ENCODE data around the gene CSRP1. TPM values are rescaled to one million over a fixed set of nuclear protein-coding genes. Genes with fewer than 3 reads are reported as not detected.
A peak's percentile ranks its signal among the peaks of the same experiment; 100 is the strongest.
"Not testable (repeated sequence)": the region's sequence is repeated elsewhere in the genome, so short reads cannot be mapped to it uniquely, and the experiment has no call there.

The CSRP1 gene
- total RNA-seq, 2 donors from 2014 or later = 13.2 to 57.6 TPM

DNA sequence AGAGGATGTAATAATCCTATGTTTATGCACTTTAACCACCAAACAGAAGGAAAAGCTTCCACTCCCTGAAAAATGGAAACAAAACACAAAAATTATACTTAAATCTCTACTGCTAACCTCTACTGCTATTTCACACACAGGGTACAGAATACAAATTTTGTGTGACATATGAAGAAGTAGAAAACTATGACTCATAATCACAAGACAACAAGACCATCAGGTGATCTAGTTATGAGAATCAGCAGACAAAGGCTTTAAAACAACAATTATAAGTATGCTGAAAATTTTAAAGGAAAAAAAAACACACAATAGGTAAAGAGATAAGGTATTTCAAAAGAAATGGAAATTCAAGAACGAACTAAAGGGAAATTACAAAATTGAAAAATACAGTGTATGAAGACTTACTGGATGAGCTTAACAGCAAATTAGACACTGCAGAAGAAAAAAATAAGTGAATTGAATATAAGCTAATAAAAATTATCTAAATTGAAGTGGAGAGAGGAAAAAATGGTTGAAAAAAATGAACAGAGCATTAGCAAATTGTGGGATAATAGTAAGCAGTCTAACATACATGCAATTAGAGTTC is 18.4 kb upstream of the CSRP1 start:
- H3K27ac Mint-ChIP-seq = no peak overlapping the region
- ATAC-seq = no peak
- DNase-seq (ENCODE audit: low spot score in 2 of 2) = no peak
- H3K9me3 Mint-ChIP-seq = no peaks in the 10 kb centered on the region
- H3K36me3 Mint-ChIP-seq = peaks cover 19 to 24% of the 10 kb centered on the region in 2 donors

DNA sequence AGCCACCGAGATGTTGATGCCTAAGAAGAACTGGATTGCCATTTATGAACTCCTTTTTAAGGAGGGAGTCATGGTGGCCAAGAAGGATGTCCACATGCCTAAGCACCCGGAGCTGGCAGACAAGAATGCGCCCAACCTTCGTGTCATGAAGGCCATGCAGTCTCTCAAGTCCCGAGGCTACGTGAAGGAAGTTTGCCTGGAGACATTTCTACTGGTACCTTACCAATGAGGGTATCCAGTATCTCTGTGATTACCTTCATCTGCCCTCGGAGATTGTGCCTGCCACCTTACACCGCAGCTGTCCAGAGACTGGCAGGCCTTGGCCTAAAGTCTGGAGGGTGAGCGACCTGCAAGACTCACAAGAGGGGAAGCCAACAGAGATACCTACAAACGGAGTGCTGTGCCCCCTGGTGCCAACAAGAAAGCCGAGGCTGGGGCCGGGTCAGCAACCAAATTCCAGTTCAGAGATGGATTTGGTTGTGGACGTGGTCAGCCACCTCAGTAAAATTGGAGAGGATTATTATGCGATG is 13.2 kb upstream of the CSRP1 start:
- H3K36me3 Mint-ChIP-seq = peaks cover 17 to 19% of the 10 kb centered on the region in 2 donors
- ATAC-seq; H3K27ac Mint-ChIP-seq; H3K9me3 Mint-ChIP-seq; DNase-seq (ENCODE audit: low spot score in 2 of 2): not testable (repeated sequence)

DNA sequence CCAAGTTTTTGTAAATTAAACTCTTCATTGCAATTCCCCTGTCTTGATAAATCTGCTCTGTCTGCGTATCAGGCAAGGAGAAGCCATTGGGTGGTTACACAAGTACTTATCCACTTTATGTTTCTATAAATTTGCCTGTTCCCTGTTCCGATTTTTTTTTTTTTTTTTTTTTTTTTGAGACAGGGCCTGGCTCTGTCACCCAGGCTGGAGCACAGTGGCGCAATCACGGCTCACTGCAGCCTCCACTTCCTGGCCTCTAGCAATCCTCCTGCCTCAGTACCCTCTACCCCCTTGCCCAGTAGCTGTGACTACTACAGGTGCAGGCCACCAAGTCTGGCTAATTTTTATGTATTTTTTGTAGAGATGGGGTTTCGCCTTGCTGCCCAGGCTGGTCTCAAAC is 11.1 kb upstream of the CSRP1 start:
- H3K36me3 Mint-ChIP-seq = peaks cover 9 to 13% of the 10 kb centered on the region in 2 donors
- H3K27ac Mint-ChIP-seq = peak overlapping the region in 1 of 2 donors; percentile 53
- no peak for ATAC-seq
- H3K9me3 Mint-ChIP-seq = no peaks in the 10 kb centered on the region
- no peak for DNase-seq (ENCODE audit: low spot score in 2 of 2)

DNA sequence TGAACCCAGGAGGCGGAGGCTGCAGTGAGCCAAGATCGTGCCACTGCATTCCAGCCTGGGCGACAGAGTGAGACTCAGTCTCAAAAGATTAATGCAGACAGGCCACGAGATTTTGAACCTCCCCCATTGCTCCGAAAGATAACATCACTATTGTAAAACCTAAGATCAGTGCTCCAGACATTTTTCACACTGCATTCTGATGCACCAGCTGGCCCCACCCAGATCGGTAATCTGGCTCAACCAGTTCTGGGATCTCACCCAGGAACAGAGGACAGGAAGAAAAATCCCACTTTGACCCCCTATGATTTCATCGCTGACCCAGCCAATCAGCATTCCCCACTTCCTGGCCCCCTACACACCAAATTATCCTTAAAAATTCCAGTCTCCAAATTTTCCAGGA is 10.7 kb upstream of the CSRP1 start:
- DNase-seq (ENCODE audit: low spot score in 2 of 2) (no peak), ATAC-seq (no peak)
- Mint-ChIP-seq H3K27ac (no peak overlapping the region), H3K36me3 (peaks cover 9 to 13% of the 10 kb centered on the region in 2 donors), H3K9me3 (no peaks in the 10 kb centered on the region)

DNA sequence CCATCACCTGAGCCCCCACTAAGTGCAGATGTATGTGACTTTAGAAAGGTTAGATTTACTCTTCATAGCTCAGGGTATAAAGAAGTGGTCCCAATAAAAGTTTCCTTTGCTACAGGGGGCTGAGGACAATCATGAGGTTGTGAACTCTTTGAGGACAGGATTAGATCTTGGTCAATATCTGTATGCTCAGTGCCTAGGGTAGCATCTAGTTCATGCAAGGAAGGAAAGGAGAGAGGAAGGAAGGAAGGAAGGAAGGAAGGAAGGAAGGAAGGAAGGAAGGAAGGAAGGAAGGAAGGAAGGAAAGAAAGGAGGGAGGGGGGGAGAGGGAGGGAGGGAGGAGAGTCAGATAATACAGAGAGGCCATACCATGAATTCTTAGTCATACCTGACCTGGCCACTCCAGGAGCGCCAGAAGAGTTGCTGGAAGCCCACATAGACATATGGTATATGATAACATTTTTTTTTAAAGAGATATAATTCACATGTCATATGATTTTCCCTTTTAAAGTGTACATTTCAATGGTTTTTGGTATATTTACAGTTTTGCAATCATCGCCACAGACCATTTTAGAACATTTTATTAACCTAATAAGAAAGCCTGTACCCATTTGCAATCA is 9.7 kb upstream of the CSRP1 start:
- Mint-ChIP-seq H3K9me3 (no peaks in the 10 kb centered on the region), H3K36me3 (peaks cover 0 to 6% of the 10 kb centered on the region in 2 donors), H3K27ac (no peak overlapping the region)
- DNase-seq (ENCODE audit: low spot score in 2 of 2) (no peak), ATAC-seq (no peak)

DNA sequence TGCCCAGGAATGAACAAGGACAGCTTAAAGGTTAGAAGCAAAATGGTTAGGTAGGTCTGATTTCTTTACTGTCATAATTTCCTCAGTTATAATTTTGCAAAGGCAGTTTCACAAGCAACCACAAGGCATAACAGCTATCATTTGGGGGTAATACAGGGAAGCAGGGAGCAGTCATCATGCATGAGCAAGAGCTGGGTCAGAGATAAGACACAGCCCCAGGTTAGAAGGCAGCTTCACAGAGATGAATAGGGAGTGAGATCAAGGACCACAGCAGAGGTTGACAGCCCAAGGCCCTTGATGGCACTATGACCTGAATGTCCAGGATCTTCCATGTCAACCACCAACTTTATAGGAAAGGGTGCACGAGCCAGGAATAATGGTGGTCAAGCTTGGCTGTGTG is 9.0 kb upstream of the CSRP1 start:
- Mint-ChIP-seq H3K36me3 (peaks cover 0 to 6% of the 10 kb centered on the region in 2 donors), H3K9me3 (no peaks in the 10 kb centered on the region), H3K27ac (no peak overlapping the region)
- DNase-seq (ENCODE audit: low spot score in 2 of 2) (no peak), ATAC-seq (peak; percentile 66 to 67)

DNA sequence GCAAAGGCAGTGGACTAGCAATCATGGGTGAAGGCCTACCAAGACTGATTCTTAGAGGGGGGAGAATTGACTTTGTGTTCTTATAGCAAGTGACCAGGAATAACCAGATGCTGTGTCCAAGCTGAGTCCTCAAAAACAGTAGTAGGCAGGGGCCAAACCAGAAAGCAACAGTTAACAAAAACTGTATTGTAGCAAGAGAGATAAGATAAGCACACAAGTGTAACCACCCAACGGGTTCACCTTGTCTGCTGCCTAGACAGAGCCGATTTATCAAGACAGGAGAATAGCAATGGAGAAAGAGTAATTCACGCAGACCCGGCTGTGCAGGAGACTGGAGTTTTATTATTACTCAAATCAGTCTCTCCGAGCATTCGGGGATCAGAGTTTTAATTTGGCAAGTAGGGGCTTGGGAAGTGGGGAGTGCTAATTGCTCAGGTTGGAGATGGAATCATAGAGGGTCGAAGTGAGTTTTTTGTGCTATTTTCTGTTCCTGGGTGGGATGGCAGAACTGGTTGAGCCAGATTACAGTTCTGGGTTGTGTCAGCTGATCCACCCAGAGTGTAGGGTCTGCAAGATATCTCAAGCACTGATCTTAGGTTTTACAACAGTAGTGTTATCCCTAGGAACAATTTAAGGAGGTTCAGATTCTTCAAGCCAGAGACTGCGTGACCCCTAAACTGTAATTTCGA is 8.3 kb upstream of the CSRP1 start:
- H3K9me3 Mint-ChIP-seq = no peaks in the 10 kb centered on the region
- ATAC-seq = no peak

DNA sequence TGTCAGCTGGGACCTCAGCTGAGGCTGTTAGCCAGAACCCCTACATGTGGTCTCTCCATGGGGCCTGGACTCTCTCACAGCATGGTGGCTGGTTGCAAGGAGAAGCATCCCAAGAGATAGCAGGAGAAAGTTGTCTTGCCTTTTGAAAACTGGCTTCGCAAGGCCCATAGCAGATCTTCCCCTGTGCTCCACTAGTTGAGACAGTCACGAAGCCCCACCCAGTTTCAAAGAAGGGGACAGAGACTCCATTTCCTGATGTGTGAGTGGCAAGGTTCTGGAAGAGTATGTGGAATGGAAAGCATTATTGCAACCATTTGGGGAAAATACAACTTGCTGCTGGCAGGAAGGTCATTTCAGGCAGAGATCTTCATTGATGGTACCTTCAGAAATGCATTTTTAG is 7.5 kb upstream of the CSRP1 start:
- Mint-ChIP-seq H3K36me3 (no peaks in the 10 kb centered on the region), H3K9me3 (no peaks in the 10 kb centered on the region), H3K27ac (no peak overlapping the region)
- ATAC-seq = no peak
- no peak for DNase-seq (ENCODE audit: low spot score in 2 of 2)

More for the DNA sequence above, 8.3 kb upstream of the CSRP1 start:
- no peak overlapping the region for H3K27ac Mint-ChIP-seq
- H3K36me3 Mint-ChIP-seq = peaks cover 0 to 2% of the 10 kb centered on the region in 2 donors
- no peak for DNase-seq (ENCODE audit: low spot score in 2 of 2)

DNA sequence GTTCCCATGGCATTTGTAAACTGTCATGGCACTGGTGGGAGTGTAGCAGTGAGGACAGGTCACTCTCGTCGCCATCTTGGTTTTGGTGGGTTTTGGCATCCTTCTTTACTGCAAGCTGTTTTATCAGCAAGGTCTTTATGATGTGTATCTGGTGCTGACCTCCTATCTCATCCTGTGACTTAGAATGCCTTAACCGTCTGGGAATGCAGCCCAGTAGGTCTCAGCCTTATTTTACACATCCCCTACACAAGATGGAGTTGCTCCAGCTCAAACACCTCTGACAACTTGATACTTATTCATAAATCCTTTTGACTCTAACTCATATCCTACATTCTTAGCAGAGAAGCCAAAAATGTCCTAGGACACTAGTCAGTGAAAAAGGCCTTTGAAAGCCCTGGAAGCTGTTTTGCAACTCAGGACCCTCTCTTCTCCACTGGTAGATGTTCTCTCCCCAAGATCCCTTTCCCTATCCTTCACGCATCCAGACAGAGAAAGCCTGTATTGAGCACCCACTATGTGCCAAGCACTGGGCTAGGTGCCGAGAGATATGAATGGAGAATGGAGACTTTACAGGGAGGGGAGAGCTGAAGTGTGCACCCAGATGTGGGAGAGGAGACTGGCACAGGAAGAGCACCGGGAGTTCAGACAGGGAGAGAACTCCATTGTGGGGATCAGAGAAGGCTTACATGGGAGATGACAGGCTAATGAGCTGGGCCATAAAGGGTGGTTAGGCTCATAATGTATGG is 6.7 kb upstream of the CSRP1 start:
- DNase-seq (ENCODE audit: low spot score in 2 of 2) (no peak), ATAC-seq (no peak)
- Mint-ChIP-seq H3K36me3 (no peaks in the 10 kb centered on the region), H3K27ac (no peak overlapping the region), H3K9me3 (no peaks in the 10 kb centered on the region)

DNA sequence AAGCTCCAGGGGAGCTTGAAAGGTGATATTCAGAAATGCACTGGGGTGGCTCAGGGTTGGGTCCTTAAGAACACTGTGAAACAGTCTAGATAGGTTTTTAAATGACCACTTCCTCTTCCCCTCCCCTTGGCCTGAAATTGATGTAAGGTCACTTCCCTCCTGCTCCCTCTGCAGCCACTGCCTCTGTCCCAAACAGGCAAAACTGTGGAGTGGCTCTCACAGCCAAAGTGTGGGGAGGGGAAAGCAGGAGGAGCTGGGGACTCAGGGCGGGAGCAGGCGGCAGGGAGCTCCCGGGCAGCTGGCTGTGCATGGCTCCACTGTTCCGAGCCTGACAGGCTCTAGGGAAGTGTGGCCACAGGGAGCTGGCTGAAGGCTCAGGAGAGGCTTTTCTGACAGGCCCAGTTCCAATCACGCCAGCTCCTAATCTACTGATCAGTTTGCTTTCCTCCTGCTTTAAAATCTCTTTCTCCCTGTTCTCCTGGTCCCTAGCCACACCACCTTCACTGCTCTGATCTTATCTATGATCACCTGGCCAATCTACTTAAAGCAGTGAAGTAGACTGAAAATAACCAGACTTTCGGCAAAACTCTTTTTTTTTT is 5.1 kb upstream of the CSRP1 start:
- no peak for DNase-seq (ENCODE audit: low spot score in 2 of 2)
- ATAC-seq = no peak

DNA sequence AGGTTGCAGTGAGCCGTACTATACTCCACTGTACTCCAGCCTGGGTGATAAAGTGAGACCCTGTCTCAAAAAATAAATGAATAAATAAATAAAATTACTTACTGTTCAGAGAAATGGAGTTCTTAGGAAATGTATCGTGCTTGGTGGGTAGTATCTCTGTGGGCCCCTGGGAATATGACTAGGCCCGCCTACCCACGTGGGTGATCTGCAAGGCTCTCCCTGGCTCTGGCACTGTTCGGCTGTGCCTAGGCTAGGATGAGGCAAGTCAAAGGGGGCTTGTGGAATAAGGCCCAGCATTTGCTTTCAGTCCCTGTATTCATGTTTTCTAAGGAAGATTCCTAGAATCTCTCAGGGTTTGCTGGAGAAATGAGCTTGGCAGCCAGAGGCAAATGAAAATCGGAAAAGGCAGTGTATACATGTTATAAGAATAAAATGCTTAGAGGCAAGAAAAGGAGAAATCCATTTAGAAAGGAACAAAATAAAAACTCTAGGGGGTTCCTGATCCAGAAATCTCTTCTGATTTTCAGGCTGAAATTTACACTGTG is 4.5 kb upstream of the CSRP1 start:
- no peak for DNase-seq (ENCODE audit: low spot score in 2 of 2)
- ATAC-seq = no peak
- Mint-ChIP-seq H3K36me3 (peaks cover 0 to 2% of the 10 kb centered on the region in 2 donors), H3K9me3 (no peaks in the 10 kb centered on the region), H3K27ac (no peak overlapping the region)

More for the DNA sequence above, 5.1 kb upstream of the CSRP1 start:
- Mint-ChIP-seq H3K27ac (no peak overlapping the region), H3K36me3 (no peaks in the 10 kb centered on the region), H3K9me3 (no peaks in the 10 kb centered on the region)

DNA sequence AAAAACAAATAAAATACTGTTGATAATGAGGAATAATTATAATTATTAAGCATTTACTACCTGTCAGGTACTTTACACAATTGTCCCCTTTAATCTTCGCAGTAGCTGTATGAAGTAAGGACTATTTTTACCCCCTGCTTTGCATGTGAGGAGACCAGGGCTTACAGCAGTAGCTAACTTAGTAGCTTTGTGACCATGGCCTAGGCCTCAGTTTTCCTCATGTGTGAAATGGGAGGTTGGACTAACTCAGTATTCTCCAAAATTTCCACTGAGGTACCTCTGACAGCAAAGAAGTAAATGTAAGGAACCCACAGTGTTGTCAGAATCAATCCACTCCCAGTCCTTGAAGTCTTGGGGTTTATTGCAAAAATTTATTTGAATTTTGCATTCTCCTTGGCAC is 3.8 kb upstream of the CSRP1 start:
- no peak for ATAC-seq
- H3K36me3 Mint-ChIP-seq = peaks cover 0 to 7% of the 10 kb centered on the region in 2 donors
- H3K27ac Mint-ChIP-seq = no peak overlapping the region
- no peak for DNase-seq (ENCODE audit: low spot score in 2 of 2)
- H3K9me3 Mint-ChIP-seq = no peaks in the 10 kb centered on the region

DNA sequence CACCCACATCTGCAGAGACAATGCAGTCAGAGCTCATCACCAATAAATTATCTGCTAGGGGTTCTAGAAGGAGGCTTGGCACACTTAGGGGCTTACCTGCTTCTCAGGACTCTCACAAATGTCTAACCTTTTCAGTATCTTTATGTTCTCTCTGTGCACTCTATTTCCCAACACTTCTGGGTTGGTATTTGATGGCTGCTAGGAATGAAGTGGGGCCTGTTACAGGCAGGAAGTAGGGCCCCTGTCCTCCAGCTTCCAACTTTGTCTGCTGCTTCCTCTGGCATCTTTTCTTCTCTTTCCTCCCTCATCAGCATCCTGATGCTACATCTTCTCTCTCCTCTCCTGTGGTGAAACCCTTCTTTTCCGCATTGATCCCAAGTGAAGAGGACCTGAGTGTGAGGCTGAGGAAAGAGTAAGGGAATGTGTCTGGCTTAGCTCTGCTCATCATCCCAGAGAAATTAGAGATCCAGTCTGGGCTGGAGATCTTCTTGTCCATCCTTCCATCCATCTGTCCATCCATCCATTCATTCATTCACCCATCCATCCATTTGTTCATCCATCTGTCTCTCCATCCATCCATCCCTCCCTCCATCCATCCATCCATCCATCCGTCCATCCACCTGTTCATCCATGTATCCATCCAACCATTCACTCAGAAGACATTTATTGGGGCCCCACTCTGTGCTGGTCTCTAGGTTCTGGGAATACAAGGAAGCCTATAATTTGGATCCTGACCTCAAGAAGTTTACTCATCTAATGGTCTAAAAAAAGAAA is 2.9 kb upstream of the CSRP1 start:
- H3K27ac Mint-ChIP-seq = no peak overlapping the region
- peaks cover 0 to 7% of the 10 kb centered on the region in 2 donors for H3K36me3 Mint-ChIP-seq

DNA sequence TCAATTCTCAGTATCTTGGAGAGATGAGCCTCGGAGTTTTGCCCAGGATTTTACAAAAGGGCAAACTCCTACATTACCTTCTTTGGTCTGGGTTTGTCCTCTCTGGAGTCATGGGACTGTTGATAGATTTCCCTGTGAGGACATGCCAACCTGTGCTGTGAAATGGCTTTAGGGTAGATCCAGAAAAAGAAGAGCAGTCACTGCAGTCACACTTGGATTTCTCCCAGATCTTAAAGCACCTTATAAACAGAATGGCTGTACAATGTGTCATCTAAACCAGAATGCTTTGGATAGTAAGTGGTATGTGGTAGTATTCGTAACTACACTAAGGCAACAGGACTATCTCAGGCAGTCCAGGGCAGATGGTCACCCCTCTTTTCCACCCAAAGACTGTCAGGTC is 1.9 kb upstream of the CSRP1 start:
- no peak for DNase-seq (ENCODE audit: low spot score in 2 of 2)
- H3K9me3 Mint-ChIP-seq = no peaks in the 10 kb centered on the region
- ATAC-seq = no peak
- H3K36me3 Mint-ChIP-seq = peaks cover 0 to 7% of the 10 kb centered on the region in 2 donors
- no peak overlapping the region for H3K27ac Mint-ChIP-seq

More for the DNA sequence above, 2.9 kb upstream of the CSRP1 start:
- no peaks in the 10 kb centered on the region for H3K9me3 Mint-ChIP-seq
- ATAC-seq = no peak
- DNase-seq (ENCODE audit: low spot score in 2 of 2) = no peak

DNA sequence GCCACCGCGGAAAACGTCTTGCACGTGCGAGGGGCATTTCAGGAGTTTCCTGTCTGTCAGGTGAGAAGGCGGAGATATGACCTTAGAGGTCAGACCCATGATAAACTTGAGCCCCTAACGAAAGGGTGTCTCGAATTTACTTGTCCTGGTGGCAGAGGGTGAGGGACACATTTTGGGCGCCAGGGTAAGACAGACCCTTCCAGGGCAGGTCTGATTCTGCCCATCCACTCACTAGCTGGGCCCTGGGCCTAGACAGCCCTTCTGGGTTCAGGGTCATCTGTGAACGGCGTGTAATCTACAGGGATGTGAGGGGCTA is 395 bp upstream of the CSRP1 start:
- peaks cover 0 to 7% of the 10 kb centered on the region in 2 donors for H3K36me3 Mint-ChIP-seq
- peak overlapping the region; percentile 87 to 90 for H3K27ac Mint-ChIP-seq
- H3K9me3 Mint-ChIP-seq = no peaks in the 10 kb centered on the region
- ATAC-seq (peak in 1 of 2 donors; percentile 17), DNase-seq (ENCODE audit: low spot score in 2 of 2) (no peak)

DNA sequence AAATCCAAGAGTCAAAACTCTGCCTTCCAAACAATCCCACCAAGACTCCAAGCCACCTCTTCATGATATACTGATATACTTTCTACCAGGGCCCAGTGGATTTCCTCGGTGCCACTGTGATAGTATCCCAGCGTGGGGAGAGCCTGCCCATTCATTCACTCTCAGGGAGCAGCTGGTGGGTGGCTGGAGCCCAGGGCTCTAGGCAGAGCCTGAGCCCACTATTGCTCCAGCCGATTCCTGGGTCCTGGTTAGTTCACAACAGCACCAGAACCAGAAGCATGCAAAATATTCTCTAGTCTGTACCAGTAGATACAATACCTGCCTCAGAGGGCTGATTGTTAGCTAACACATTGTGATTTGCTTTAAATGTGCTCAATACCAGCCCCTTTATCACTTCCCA is 831 bp downstream of the CSRP1 start:
- DNase-seq (ENCODE audit: low spot score in 2 of 2) = no peak
- ATAC-seq = no peak
- Mint-ChIP-seq H3K27ac (peak overlapping the region; percentile 87 to 91), H3K9me3 (no peaks in the 10 kb centered on the region), H3K36me3 (peaks cover 0 to 7% of the 10 kb centered on the region in 2 donors)

Data from activated naive CD4-positive, alpha-beta T cell treated with anti-CD3 and anti-CD28 coated beads, Interleukin-2, amount 50 U/mL, for 72 hours (primary cell).